ENCODE measurements around the gene RTCB. TPM values are rescaled to one million over a fixed set of nuclear protein-coding genes. Genes with fewer than 3 reads are reported as not detected.
"Not testable (repeated sequence)": the region's sequence is repeated elsewhere in the genome, so short reads cannot be mapped to it uniquely, and the experiment has no call there.

The RTCB gene
- total RNA-seq, 2 experiments from 2014 or later, result 84.2 to 85.5 TPM

DNA sequence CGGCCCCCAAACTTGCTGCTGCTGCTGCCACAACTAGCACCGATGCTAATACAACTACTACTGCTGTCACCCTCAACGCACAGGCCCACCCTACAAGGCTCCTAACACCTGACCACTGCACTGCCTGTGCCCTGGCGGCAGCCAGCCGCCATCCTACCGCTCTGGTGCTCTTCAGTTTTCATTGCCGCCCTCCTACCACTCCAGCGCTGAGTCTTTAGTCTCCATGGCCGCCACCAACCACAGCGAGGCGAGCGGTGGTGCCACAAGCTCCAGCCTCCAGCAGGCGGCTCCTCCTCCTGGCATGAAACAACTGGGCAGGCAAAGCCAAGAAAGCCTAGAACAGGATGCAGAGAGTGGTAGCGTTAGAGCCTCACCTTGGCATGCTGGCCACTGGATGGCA is 59.4 kb downstream of the RTCB start:
- Mint-ChIP-seq H3K9me3 (no peaks in the 10 kb centered on the region), H3K4me3 (no peak overlapping the region), H3K27ac (no peak overlapping the region), H3K36me3 (ENCODE audit: low read depth) (no peaks in the 10 kb centered on the region), H3K27me3 (ENCODE audit: low read depth) (no peaks in the 10 kb centered on the region), H3K4me1 (ENCODE audit: low read depth) (no peaks in the 10 kb centered on the region)
- intact Hi-C loops (cut with micrococcal nuclease), result no loop called here
- DNase-seq, result no peak
- CTCF ChIA-PET, result no interaction called here

DNA sequence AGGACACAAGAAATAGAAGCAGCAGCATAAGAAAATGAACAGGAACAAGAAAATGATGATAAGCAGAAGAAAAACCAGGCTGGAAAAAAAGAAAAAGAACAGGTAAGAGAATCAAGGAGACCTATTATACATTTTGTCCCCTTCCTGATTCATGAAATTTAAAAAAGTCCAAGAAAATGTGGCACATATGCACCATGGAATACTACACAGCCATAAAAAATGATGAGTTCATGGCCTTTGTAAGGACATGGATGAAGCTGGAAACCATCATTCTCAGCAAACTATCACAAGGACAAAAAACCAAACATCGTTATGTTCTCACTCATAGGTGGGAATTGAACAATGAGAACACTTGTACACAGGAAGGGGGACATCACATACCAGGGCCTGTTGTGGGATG is 60.2 kb downstream of the RTCB start:
- CTCF ChIA-PET, result not testable (repeated sequence)

DNA sequence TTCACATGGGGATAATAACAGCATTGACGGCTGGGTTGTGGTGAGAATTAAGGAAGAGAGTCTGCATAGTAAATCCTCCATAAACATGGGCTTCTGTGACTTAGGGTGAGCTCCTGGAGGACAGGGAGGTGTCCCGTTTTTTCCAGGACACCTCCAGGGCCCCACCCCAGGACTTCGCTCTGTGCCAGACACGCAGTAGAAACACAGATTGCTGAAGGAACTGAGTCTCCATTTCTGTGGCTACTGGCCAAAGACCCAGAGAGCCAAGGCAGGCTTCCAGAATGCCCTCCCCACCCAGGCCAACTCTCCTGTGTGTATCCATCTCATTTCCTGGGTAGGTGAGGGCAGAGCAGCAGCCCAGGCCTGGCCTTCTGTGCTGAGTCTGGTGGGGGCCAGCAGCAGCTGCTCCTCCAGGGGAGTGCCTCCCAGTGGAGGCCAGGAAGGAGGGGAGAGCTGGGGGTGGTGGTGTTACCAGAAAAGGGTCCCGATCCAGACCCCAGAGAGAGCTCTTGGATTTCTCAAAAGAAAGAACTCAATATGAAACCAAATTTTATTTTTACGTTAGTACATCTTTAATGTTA is 63.9 kb downstream of the RTCB start:
- Mint-ChIP-seq H3K27me3 (ENCODE audit: low read depth) (peaks cover 6% of the 10 kb centered on the region), H3K4me3 (no peak overlapping the region), H3K4me1 (ENCODE audit: low read depth) (no peaks in the 10 kb centered on the region), H3K27ac (no peak overlapping the region), H3K36me3 (ENCODE audit: low read depth) (no peaks in the 10 kb centered on the region), H3K9me3 (no peaks in the 10 kb centered on the region)
- intact Hi-C loops (cut with micrococcal nuclease), result no loop called here
- CTCF ChIA-PET, result interaction anchor here (0.6 kb wide), 1 partner anchor 127 kb away, joined by 3 read pairs; no protein-coding TSS in a partner anchor
- DNase-seq, result no peak

More for the DNA sequence above, 60.2 kb downstream of the RTCB start:
- intact Hi-C loops (cut with micrococcal nuclease); H3K4me3 Mint-ChIP-seq; H3K36me3 Mint-ChIP-seq (ENCODE audit: low read depth); H3K9me3 Mint-ChIP-seq; DNase-seq; H3K4me1 Mint-ChIP-seq (ENCODE audit: low read depth); H3K27me3 Mint-ChIP-seq (ENCODE audit: low read depth); H3K27ac Mint-ChIP-seq: not testable (repeated sequence)

DNA sequence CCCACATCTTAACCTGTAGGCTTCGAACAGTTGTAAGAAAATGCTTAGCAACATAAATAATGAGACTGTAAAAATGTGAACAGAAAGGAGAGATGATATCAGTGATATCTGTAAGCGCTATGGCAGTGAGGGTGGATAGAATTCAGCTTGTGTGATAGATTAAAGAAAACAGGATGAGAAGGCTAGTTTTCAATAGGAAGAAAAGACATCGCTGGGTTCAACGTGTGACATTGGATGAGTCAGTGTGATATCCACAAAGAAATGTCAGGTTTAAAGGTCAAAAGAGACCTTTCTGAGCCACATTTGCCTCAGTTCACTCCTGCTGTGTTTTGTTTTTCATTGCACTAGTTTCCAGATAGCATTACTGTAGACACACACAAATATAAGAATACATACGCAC is 68.1 kb downstream of the RTCB start:
- H3K27me3 Mint-ChIP-seq (ENCODE audit: low read depth), result peaks cover 24% of the 10 kb centered on the region
- no peak overlapping the region for H3K4me3 Mint-ChIP-seq
- no peak overlapping the region for H3K27ac Mint-ChIP-seq
- no peaks in the 10 kb centered on the region for H3K4me1 Mint-ChIP-seq (ENCODE audit: low read depth)
- H3K9me3 Mint-ChIP-seq, result no peaks in the 10 kb centered on the region
- CTCF ChIA-PET, result no interaction called here
- no peaks in the 10 kb centered on the region for H3K36me3 Mint-ChIP-seq (ENCODE audit: low read depth)
- intact Hi-C loops (cut with micrococcal nuclease), result no loop called here
- no peak for DNase-seq

DNA sequence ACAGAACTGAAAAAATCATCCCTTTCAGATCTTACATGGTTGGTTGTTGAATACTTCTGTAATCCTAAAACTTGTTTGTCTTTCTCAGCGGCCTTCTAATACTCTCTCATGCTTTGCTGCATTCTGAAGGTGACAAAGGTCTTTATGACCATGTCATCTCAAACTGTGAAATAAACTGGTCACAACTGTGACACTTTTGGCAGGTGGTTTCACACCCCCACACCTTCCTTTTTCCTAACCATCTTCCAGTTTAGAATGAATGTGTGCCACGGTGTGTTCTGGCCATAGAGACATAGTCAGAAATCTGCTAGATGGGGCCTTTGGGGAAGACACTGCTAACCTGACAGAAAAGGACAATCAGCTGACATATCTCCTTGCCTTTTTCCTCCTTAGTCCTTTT is 69.1 kb downstream of the RTCB start:
- intact Hi-C loops (cut with micrococcal nuclease), result no loop called here
- H3K4me3 Mint-ChIP-seq, result no peak overlapping the region
- H3K9me3 Mint-ChIP-seq, result no peaks in the 10 kb centered on the region

DNA sequence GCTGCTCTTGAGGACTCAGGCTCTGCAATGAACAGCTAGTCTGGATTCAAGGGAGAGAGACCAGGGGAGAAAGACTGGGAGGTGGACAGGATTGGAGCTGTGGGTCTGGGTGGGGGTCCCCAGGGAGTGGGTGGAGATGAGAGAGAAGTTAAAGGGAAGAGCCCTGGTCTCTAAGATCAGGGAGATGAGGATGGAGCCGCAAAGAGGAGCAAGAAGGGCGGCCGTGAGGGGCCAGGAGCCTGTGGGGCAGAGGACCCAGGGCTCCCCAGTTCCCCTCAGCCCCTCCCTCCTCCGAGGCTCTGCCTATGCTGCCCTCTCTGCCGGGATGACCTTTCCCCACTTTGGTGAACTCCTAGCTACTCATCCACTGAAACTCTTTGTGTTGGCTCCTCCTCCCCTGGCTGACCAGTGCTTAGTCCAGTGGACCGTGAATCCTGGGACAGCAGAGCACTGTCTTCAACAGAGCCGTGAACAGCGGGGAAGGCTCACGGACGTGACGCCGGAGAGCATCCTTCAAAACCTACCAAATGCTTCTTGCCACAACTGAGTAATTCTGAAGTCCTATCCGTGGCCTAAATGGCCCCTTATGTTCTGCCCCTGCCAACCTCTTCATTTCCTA is 70.8 kb downstream of the RTCB start:
- DNase-seq, result no peak
- Mint-ChIP-seq H3K36me3 (ENCODE audit: low read depth) (no peaks in the 10 kb centered on the region), H3K4me1 (ENCODE audit: low read depth) (no peaks in the 10 kb centered on the region), H3K27ac (no peak overlapping the region), H3K4me3 (no peak overlapping the region), H3K27me3 (ENCODE audit: low read depth) (peaks cover 24% of the 10 kb centered on the region), H3K9me3 (no peaks in the 10 kb centered on the region)
- CTCF ChIA-PET, result no interaction called here
- intact Hi-C loops (cut with micrococcal nuclease), result no loop called here

More for the DNA sequence above, 69.1 kb downstream of the RTCB start:
- Mint-ChIP-seq H3K4me1 (ENCODE audit: low read depth) (no peaks in the 10 kb centered on the region), H3K27ac (no peak overlapping the region), H3K36me3 (ENCODE audit: low read depth) (no peaks in the 10 kb centered on the region), H3K27me3 (ENCODE audit: low read depth) (peaks cover 26% of the 10 kb centered on the region)
- CTCF ChIA-PET, result no interaction called here
- DNase-seq, result no peak

DNA sequence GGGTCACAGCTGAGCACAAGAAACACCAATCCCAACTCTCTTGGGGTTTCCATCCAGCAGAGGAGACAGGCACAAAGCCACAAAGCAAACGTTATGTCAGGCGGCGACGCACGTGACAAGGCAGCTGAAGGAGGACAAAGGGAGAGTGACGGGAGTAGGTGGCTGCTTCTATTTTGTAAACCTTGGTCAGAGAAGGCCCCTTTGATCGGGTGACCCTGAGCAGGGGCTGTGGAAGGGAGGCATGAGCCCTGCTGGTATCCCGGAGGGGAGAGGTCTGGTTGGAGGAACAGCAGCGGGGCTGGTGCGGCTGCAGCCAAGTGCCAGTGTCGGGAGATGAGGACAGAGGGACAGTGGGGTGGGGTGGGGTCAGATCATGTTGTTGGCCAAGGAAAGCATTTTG is 71.6 kb downstream of the RTCB start:
- peaks cover 24% of the 10 kb centered on the region for H3K27me3 Mint-ChIP-seq (ENCODE audit: low read depth)
- H3K4me3 Mint-ChIP-seq, result no peak overlapping the region
- H3K27ac Mint-ChIP-seq, result no peak overlapping the region
- no peaks in the 10 kb centered on the region for H3K9me3 Mint-ChIP-seq
- intact Hi-C loops (cut with micrococcal nuclease), result no loop called here
- CTCF ChIA-PET, result no interaction called here
- no peaks in the 10 kb centered on the region for H3K36me3 Mint-ChIP-seq (ENCODE audit: low read depth)
- H3K4me1 Mint-ChIP-seq (ENCODE audit: low read depth), result no peaks in the 10 kb centered on the region
- DNase-seq, result no peak

DNA sequence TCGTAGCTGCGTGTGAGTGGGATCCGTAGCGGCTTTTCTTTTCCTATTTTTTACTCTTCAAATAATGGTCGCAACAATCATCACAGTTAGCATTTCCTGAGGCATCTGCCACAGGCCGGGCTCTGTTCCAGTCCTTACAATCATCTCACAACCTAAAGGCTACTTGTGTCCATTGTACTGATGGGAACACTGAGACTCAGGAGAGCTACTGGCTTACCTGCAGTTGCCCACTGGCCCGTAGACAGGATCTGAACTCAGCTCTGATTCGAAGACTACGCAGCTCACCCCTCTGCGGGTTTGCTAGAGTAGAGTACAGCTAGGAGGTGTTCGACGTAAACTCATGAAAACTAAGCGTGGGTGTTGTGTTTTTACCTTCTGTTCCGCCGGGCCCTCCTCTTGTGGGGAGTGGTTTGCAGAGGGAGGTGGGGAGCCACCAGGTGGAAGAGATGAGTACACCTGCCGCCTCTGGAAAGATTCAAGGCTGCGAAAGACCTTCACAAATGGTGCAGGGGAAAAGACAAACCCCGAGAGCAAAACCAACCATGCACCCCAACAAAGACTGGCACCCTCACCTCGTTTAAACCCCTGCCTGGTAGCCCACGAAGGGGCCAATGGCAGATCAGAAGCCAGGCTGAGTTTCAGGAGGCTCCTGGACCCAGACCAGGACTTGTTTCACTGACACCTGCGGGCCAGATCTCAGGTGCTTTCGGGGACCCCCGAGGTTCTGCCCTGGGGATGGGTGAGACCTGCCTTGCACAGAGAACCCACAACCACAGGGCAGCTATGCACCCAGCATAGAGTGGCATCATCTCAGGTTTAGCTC is 72.6 kb downstream of the RTCB start:
- Mint-ChIP-seq H3K27ac (no peak overlapping the region), H3K27me3 (ENCODE audit: low read depth) (peaks cover 27% of the 10 kb centered on the region), H3K4me1 (ENCODE audit: low read depth) (no peaks in the 10 kb centered on the region), H3K4me3 (no peak overlapping the region), H3K36me3 (ENCODE audit: low read depth) (no peaks in the 10 kb centered on the region), H3K9me3 (no peaks in the 10 kb centered on the region)
- intact Hi-C loops (cut with micrococcal nuclease), result no loop called here
- no peak for DNase-seq
- CTCF ChIA-PET, result no interaction called here

DNA sequence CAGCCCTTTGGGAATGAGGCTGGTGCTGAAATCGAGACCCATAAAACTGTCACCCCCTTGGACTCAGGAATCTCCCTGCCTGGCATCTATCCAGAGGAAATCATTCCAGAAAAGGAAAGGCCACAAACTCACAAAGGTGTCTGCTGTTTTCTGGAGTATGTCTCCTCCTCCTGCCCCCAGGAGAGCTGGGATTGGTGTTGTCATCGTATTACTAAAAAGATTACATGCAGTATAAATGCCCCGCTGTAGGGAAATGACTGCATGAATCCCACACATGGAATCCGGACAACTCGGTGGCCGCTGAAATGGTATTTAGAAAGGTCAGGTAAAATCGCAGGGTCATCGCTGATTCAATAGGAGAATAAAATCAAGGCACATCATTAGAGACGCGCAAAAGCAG is 73.3 kb downstream of the RTCB start:
- no peak overlapping the region for H3K4me3 Mint-ChIP-seq
- H3K27ac Mint-ChIP-seq, result no peak overlapping the region
- no peaks in the 10 kb centered on the region for H3K9me3 Mint-ChIP-seq
- no peak for DNase-seq
- H3K27me3 Mint-ChIP-seq (ENCODE audit: low read depth), result peaks cover 28% of the 10 kb centered on the region
- no peaks in the 10 kb centered on the region for H3K36me3 Mint-ChIP-seq (ENCODE audit: low read depth)
- CTCF ChIA-PET, result no interaction called here
- intact Hi-C loops (cut with micrococcal nuclease), result no loop called here
- no peaks in the 10 kb centered on the region for H3K4me1 Mint-ChIP-seq (ENCODE audit: low read depth)

Other genes with a start within 250 kb of the RTCB start
- gene RFPL2, start 207.2 kb downstream of the RTCB start, total RNA-seq, result not detected
- not detected for gene SLC5A4, start 156.9 kb downstream of the RTCB start, total RNA-seq
- gene RFPL3, start 54.4 kb downstream of the RTCB start, total RNA-seq, result not detected
- not detected for gene BPIFC, start 52.2 kb upstream of the RTCB start, total RNA-seq
- gene FBXO7, start 62.6 kb upstream of the RTCB start, total RNA-seq, result 10 to 100 TPM; 62.5 to 65.9 TPM